ENCODE measurements around the gene RNMT.

- TF ChIP-seq, protein P1, sequence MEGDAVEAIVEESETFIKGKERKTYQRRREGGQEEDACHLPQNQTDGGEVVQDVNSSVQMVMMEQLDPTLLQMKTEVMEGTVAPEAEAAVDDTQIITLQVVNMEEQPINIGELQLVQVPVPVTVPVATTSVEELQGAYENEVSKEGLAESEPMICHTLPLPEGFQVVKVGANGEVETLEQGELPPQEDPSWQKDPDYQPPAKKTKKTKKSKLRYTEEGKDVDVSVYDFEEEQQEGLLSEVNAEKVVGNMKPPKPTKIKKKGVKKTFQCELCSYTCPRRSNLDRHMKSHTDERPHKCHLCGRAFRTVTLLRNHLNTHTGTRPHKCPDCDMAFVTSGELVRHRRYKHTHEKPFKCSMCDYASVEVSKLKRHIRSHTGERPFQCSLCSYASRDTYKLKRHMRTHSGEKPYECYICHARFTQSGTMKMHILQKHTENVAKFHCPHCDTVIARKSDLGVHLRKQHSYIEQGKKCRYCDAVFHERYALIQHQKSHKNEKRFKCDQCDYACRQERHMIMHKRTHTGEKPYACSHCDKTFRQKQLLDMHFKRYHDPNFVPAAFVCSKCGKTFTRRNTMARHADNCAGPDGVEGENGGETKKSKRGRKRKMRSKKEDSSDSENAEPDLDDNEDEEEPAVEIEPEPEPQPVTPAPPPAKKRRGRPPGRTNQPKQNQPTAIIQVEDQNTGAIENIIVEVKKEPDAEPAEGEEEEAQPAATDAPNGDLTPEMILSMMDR (IDR thresholded peaks at IDR 0.05), result no peak
- TF ChIP-seq POLR2A (IDR thresholded peaks at IDR 0.05), result no peak
Observed at GRCh38 chr18:13775058-13775457, 48.6 kb downstream of the RNMT start.

Measured in uterus (tissue), 2 donors.